Osteocyte (in vitro differentiated cells): ENCODE data around the gene SART1. TPM values are rescaled to one million over a fixed set of nuclear protein-coding genes. Genes with fewer than 3 reads are reported as not detected.
"Not testable (repeated sequence)": the region's sequence is repeated elsewhere in the genome, so short reads cannot be mapped to it uniquely, and the experiment has no call there.

Experiments used
- DNase-seq: peaks from one replicate; pipeline ENCODE4 v3.0.0; 2021; ENCODE audit warnings: mixed read lengths; ENCODE audit not compliant: unreplicated experiment; ENCODE audit errors: extremely low spot score
- H3K27ac Mint-ChIP-seq: one replicate; pipeline ENCODE4 v1.8.0; 2021; ENCODE audit warnings: mild to moderate bottlenecking, mixed read lengths; ENCODE audit not compliant: unreplicated experiment
- H3K27me3 Mint-ChIP-seq: one replicate; pipeline ENCODE4 v1.8.0; 2021; ENCODE audit warnings: mixed read lengths; ENCODE audit not compliant: unreplicated experiment
- H3K36me3 Mint-ChIP-seq: one replicate; pipeline ENCODE4 v1.8.0; 2021; ENCODE audit warnings: mixed read lengths; ENCODE audit not compliant: unreplicated experiment
- H3K4me1 Mint-ChIP-seq: one replicate; pipeline ENCODE4 v1.8.0; 2021; ENCODE audit warnings: mixed read lengths; ENCODE audit not compliant: unreplicated experiment
- H3K4me3 Mint-ChIP-seq: one replicate; pipeline ENCODE4 v1.8.0; 2021; ENCODE audit warnings: mild to moderate bottlenecking, moderate library complexity, mixed read lengths; ENCODE audit not compliant: unreplicated experiment
- H3K9me3 Mint-ChIP-seq: one replicate; pipeline ENCODE4 v1.8.0; 2021; ENCODE audit warnings: mixed read lengths; ENCODE audit not compliant: unreplicated experiment
- total RNA-seq: library from RNA; stranded (reverse); gene quantifications from 2 replicates; pipeline ENCODE4 v1.2.1, GENCODE V29; 2021
- TF ChIP-seq, protein P1 (sequence below): fragments of 200-600 bp; sonication (generic); IDR thresholded peaks from 2 replicates; pipeline ENCODE4 v1.5.0; 2021; ENCODE audit warnings: antibody characterized with exemption, mild to moderate bottlenecking, moderate library complexity

Gene SART1
- total RNA-seq, 1 donor from 2014 or later: 55.9 TPM

DNA sequence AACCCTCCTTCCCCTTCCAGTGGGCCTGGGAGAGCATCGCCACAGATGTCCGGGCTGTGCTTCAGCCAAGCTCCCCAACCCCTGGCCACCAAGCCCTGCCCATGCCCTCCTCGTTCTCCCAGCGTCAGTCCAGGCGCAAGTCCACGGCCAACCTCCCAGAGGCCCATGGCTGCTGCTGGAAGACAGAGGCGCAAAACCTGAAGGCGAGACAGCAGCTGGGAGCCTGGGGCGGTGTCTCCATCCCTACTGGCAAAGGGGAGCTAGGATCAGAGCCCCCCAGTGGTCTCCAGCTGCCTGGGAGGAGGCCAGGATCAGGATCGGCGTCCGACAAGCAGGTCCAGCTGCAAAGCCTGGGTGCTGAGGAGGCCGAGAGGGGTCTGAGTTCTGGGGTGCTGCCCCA lies 14.4 kb upstream of the SART1 start:
- H3K27me3 Mint-ChIP-seq: peaks cover 15% of the 10 kb centered on the region
- no peak overlapping the region for H3K27ac Mint-ChIP-seq
- H3K36me3 Mint-ChIP-seq: no peaks in the 10 kb centered on the region
- no peaks in the 10 kb centered on the region for H3K9me3 Mint-ChIP-seq
- TF ChIP-seq, protein P1, sequence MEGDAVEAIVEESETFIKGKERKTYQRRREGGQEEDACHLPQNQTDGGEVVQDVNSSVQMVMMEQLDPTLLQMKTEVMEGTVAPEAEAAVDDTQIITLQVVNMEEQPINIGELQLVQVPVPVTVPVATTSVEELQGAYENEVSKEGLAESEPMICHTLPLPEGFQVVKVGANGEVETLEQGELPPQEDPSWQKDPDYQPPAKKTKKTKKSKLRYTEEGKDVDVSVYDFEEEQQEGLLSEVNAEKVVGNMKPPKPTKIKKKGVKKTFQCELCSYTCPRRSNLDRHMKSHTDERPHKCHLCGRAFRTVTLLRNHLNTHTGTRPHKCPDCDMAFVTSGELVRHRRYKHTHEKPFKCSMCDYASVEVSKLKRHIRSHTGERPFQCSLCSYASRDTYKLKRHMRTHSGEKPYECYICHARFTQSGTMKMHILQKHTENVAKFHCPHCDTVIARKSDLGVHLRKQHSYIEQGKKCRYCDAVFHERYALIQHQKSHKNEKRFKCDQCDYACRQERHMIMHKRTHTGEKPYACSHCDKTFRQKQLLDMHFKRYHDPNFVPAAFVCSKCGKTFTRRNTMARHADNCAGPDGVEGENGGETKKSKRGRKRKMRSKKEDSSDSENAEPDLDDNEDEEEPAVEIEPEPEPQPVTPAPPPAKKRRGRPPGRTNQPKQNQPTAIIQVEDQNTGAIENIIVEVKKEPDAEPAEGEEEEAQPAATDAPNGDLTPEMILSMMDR: no peak
- no peak overlapping the region for H3K4me3 Mint-ChIP-seq
- no peak for DNase-seq
- no peaks in the 10 kb centered on the region for H3K4me1 Mint-ChIP-seq

DNA sequence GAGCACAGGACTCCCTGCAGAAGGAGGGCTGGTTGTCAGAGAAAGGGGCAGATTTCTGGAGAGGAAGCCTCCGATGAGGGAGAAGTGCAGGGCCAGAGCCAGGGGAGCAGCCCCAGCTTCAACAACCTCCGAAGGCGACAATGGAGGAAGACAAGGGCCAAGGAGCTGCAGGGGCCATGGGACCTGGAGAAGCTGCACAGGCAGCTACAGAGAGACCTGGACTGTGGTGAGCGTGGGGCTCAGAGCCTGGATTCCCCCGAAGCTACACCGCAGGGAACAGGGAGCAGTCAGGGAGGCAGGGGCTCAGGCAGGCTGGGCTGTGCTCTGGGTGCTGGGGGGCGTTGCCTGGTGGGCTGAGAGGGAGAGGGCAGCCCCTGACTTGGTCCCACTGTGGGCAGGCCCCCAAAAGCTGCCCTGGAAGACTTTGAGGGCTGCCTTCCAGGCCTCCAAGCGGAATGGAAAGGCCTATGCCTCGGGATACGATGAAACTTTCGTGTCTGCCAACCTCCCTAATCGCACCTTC lies 13.9 kb upstream of the SART1 start:
- peaks cover 18% of the 10 kb centered on the region for H3K27me3 Mint-ChIP-seq
- H3K36me3 Mint-ChIP-seq: no peaks in the 10 kb centered on the region
- no peak for DNase-seq
- no peaks in the 10 kb centered on the region for H3K9me3 Mint-ChIP-seq
- H3K4me1 Mint-ChIP-seq: no peaks in the 10 kb centered on the region
- no peak overlapping the region for H3K27ac Mint-ChIP-seq
- H3K4me3 Mint-ChIP-seq: no peak overlapping the region
- TF ChIP-seq, protein P1: no peak

DNA sequence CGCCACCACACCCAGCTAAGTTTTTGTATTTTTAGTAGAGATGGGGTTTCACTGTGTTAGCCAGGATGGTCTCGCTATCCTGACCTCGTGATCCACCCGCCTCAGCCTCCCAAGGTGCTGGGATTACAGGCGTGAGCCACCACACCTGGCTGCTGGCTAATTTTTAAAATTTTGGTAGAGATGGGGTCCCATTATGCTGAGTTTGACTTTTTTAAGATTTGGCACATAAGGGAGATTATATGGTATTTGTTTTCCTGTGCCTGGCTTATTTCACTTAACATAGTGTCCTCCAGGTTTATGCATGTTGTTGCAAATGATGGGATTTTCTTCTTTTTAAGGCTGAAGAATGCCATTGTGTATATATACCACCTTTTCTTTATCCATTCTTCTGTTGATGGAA lies 10.8 kb upstream of the SART1 start:
- H3K27me3 Mint-ChIP-seq: peaks cover 18% of the 10 kb centered on the region
- H3K27ac Mint-ChIP-seq, H3K4me3 Mint-ChIP-seq, H3K9me3 Mint-ChIP-seq, DNase-seq, H3K4me1 Mint-ChIP-seq, H3K36me3 Mint-ChIP-seq: not testable (repeated sequence)

DNA sequence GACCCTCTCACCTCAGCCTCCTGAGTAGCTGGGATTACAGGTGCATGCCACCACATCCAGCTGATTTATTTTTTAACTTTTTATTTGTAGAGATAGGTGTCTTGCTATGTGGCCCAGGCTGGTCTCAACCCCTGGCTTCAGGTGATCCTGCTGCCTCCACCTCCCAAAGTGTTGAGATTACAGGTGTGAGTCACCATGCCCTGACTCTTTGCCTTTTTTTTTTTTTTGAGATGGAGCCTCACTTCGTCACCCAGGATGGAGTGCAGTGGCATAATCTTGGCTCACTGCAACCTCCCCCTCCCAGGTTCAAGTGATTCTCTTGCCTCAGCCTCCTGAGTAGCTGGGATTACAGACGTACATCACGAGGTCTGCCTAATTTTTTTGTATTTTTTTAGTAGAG lies 9.9 kb upstream of the SART1 start:
- H3K27me3 Mint-ChIP-seq: peaks cover 18% of the 10 kb centered on the region
- not testable (repeated sequence) for H3K4me3 Mint-ChIP-seq, H3K9me3 Mint-ChIP-seq, H3K4me1 Mint-ChIP-seq, H3K27ac Mint-ChIP-seq, DNase-seq, H3K36me3 Mint-ChIP-seq

DNA sequence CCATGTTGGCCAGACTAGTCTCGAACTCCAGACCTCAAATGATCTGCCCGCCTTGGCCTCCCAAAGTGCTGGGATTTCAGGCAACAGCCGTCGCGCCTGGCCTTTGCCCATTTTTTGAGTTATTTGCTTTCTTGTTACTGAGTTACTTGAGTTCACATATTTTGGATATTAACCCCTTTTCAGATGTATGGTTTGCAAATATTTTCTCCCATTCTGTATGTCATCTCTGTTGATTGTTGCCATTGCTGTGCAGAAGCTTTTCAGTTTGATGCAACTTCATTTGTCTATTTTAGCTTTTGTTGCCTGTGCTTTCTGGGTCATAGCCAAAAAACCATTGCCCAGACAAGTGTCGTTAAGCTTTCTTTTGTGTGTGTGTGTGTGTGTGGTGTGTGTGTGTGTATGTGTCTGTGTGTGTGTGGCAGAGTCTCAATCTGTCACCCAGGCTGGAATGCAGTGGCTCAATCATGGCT lies 9.4 kb upstream of the SART1 start:
- TF ChIP-seq, protein P1: no peak
- no peak for DNase-seq
- no peak overlapping the region for H3K27ac Mint-ChIP-seq
- H3K27me3 Mint-ChIP-seq: peaks cover 18% of the 10 kb centered on the region
- H3K36me3 Mint-ChIP-seq: no peaks in the 10 kb centered on the region
- H3K9me3 Mint-ChIP-seq: no peaks in the 10 kb centered on the region
- no peak overlapping the region for H3K4me3 Mint-ChIP-seq
- no peaks in the 10 kb centered on the region for H3K4me1 Mint-ChIP-seq

DNA sequence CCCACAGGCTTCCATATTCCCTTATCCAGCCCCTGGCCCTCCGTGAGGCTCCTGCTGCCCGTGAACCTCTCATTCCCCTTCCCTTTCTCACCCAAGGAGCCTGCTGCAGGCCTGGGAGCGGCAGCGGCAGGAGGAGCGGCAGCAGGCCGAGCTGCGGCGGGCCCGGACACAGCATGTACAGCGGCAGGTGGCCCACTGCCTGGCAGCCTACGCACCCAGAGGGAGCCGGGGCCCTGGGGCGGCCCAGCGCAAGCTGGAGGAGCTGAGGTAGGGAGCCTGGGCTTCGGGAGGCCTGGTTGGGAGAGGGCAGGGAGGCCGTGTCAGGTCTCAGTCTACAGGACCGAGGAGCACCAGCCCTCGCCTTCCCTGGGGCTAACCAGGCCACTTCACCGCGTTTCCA lies 8.1 kb upstream of the SART1 start:
- DNase-seq: no peak
- Mint-ChIP-seq H3K27me3 (peaks cover 16% of the 10 kb centered on the region), H3K4me3 (no peak overlapping the region), H3K27ac (no peak overlapping the region), H3K4me1 (no peaks in the 10 kb centered on the region), H3K9me3 (no peaks in the 10 kb centered on the region), H3K36me3 (no peaks in the 10 kb centered on the region)
- TF ChIP-seq, protein P1: no peak
